SU-DHL-6 (cell line): ENCODE results near the gene RNF152.

Source experiments
- H2AFZ ChIP-seq: fragments of 200-600 bp; sonication (generic); 2 replicates; pipeline ENCODE4 v1.6.1; 2014; ENCODE audit warnings: low read depth, mild to moderate bottlenecking, moderate library complexity, mixed read lengths, antibody characterized with exemption, low read length; ENCODE audit not compliant: severe bottlenecking
- H3F3A ChIP-seq: fragments of 200-600 bp; shearing (Covaris generic); 2 replicates; pipeline ENCODE4 v1.6.0; 2016; ENCODE audit warnings: antibody characterized with exemption, mild to moderate bottlenecking; ENCODE audit not compliant: insufficient read depth
- H3K27ac ChIP-seq: fragments of 200-600 bp; sonication (generic); 2 replicates; pipeline ENCODE4 v1.5.1; 2016; ENCODE audit warnings: low read depth, mild to moderate bottlenecking, low read length, moderate library complexity, mixed read lengths
- H3K27me3 ChIP-seq: fragments of 200-600 bp; sonication (generic), shearing (Covaris generic); 2 replicates; pipeline ENCODE4 v1.6.0; 2014; ENCODE audit warnings: mild to moderate bottlenecking, low read length
- H3K36me3 ChIP-seq: fragments of 200-600 bp; sonication (generic); 2 replicates; pipeline ENCODE4 v1.6.1; 2014; ENCODE audit warnings: mild to moderate bottlenecking, low read length, mixed read lengths
- H3K4me2 ChIP-seq: fragments of 300-600, 200-600 bp; shearing (Covaris generic), sonication (generic); 2 replicates; pipeline ENCODE4 v1.6.0; 2014; ENCODE audit warnings: low read length, low read depth, mild to moderate bottlenecking; ENCODE audit not compliant: poor library complexity, severe bottlenecking
- H3K4me3 ChIP-seq: fragments of 200-600 bp; sonication (generic); 2 replicates; pipeline ENCODE4 v1.5.1; 2014; ENCODE audit warnings: antibody characterized with exemption, low read length, mild to moderate bottlenecking, mixed read lengths; ENCODE audit not compliant: insufficient read depth, poor library complexity, severe bottlenecking
- H3K79me2 ChIP-seq: fragments of 200-600 bp; sonication (generic); 2 replicates; pipeline ENCODE4 v1.6.1; 2014; ENCODE audit warnings: mild to moderate bottlenecking, low read length, moderate library complexity; ENCODE audit not compliant: insufficient read depth
- H3K9ac ChIP-seq: fragments of 200-600 bp; sonication (generic); 2 replicates; pipeline ENCODE4 v1.7.0; 2014; ENCODE audit warnings: mild to moderate bottlenecking, low read length
- H3K9me2 ChIP-seq: fragments of 200-600 bp; sonication (generic); replicated peaks from 2 replicates; pipeline ENCODE4 v1.6.1; 2014; ENCODE audit warnings: low read length; ENCODE audit not compliant: insufficient read depth
- H3K9me3 ChIP-seq: fragments of 200-600 bp; sonication (generic); 2 replicates; pipeline ENCODE4 v1.6.1; 2014; ENCODE audit warnings: low read length, mixed read lengths; ENCODE audit not compliant: insufficient read depth
- H4K20me1 ChIP-seq: fragments of 200-600 bp; sonication (generic); 2 replicates; pipeline ENCODE4 v1.6.1; 2014; ENCODE audit warnings: low read depth, mild to moderate bottlenecking, antibody characterized with exemption, low read length, moderate library complexity, mixed read lengths
- CTCF ChIP-seq: fragments of 200-600 bp; sonication (generic); IDR thresholded peaks from one replicate; pipeline ENCODE4 v1.5.1; 2017; ENCODE audit warnings: antibody characterized with exemption, mild to moderate bottlenecking, low read length, moderate library complexity; ENCODE audit not compliant: insufficient read depth, poor library complexity, severe bottlenecking
- EZH2phosphoT487 ChIP-seq: fragments of 200-600 bp; sonication (generic), shearing (Covaris generic); conservative IDR thresholded peaks from 2 replicates; pipeline ENCODE4 v1.6.1; 2018; ENCODE audit warnings: mild to moderate bottlenecking, antibody characterized with exemption, low read length, moderate library complexity, mixed read lengths

The RNF152 gene

GRCh38 chr18:61827591-61827990 is 65.2 kb downstream of the RNF152 start:
- Histone ChIP-seq H4K20me1 (no peaks in the 10 kb centered on the region), H3K36me3 (no peaks in the 10 kb centered on the region), H3K27ac (no peak overlapping the region), H3K27me3 (no peaks in the 10 kb centered on the region), H3K4me2 (no peak overlapping the region), H3K79me2 (no peaks in the 10 kb centered on the region), H3K9me2 (no peaks in the 10 kb centered on the region), H3K9ac (no peak overlapping the region), H3F3A (no peaks in the 10 kb centered on the region), H3K9me3 (no peaks in the 10 kb centered on the region), H3K4me3 (no peak overlapping the region), H2AFZ (no peak overlapping the region)
- no peak for TF ChIP-seq EZH2phosphoT487
- no peak for TF ChIP-seq CTCF

GRCh38 chr18:61825386-61825785 is 67.4 kb downstream of the RNF152 start:
- H3K79me2 ChIP-seq: no peaks in the 10 kb centered on the region
- H4K20me1 ChIP-seq: no peaks in the 10 kb centered on the region
- no peak overlapping the region for H3K9ac ChIP-seq
- H3K9me3 ChIP-seq: no peaks in the 10 kb centered on the region
- H3F3A ChIP-seq: no peaks in the 10 kb centered on the region
- H3K9me2 ChIP-seq: no peaks in the 10 kb centered on the region
- H3K4me2 ChIP-seq: no peak overlapping the region
- no peak overlapping the region for H3K27ac ChIP-seq
- no peak overlapping the region for H3K4me3 ChIP-seq
- no peak overlapping the region for H2AFZ ChIP-seq
- no peaks in the 10 kb centered on the region for H3K36me3 ChIP-seq
- TF ChIP-seq CTCF (no peak), EZH2phosphoT487 (no peak)
- no peaks in the 10 kb centered on the region for H3K27me3 ChIP-seq

- Histone ChIP-seq H3K9me2 (no peaks in the 10 kb centered on the region), H3K27ac (no peak overlapping the region), H3F3A (no peaks in the 10 kb centered on the region), H4K20me1 (no peaks in the 10 kb centered on the region), H3K4me3 (no peak overlapping the region), H3K36me3 (no peaks in the 10 kb centered on the region), H3K4me2 (no peak overlapping the region), H3K27me3 (no peaks in the 10 kb centered on the region), H3K79me2 (no peaks in the 10 kb centered on the region), H3K9me3 (no peaks in the 10 kb centered on the region), H3K9ac (no peak overlapping the region), H2AFZ (no peak overlapping the region)
- no peak for TF ChIP-seq CTCF
- TF ChIP-seq EZH2phosphoT487: no peak
Measured at GRCh38 chr18:61824733-61825363, 68.0 kb downstream of the RNF152 start.
